MV-4-11 (cell line): ENCODE measurements around the gene PGM1.

Experiments
- DNase-seq: peaks from one replicate; lab custom pipeline; 2025; lab: John Stamatoyannopoulos, UW

PGM1 gene

GRCh38 chr1:63633281-63633680 is 40.1 kb downstream of the PGM1 start:
- DNase-seq: no peak

GRCh38 chr1:63634471-63634870 is 41.3 kb downstream of the PGM1 start:
- DNase-seq: no peak

- DNase-seq: no peak
Observed at GRCh38 chr1:63635681-63636080, 42.5 kb downstream of the PGM1 start.

DNA sequence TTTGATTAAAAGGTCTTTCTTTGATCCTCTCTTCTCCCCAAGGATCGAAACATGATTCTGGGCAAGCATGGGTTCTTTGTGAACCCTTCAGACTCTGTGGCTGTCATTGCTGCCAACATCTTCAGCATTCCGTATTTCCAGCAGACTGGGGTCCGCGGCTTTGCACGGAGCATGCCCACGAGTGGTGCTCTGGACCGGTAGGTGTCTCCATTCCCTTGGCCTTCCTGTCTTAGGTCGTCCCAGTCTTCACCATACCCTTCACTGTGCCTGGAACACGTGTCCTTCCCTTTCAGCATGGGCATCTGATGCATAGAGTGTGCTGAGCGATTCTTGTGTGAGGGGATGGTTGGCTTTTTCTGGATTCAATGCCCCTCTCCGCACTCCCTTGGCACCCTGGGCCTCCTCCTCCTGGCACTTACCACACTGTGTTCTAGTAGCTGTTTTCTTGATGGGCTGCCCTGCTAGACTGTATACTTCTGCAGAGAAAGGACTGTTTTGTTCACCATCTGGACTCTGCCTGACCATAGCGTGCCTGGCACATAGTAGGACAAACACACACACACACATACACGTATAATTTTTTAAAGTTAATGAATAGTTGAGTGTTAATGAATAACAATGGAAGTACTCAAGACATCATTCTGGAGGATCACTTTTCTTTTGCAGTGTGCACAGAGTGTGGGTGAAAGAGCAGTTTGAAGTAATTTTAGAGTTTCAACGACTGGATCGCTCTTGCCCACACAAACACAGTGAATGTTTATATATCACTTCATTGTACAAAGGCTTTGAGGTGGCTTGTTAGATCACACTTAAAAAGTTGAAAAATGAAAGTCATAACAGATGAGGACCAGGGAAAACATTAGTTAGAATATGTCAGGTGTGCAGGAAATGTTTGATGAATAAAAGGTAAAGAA is 43.2 kb downstream of the PGM1 start:
- no peak for DNase-seq

DNA sequence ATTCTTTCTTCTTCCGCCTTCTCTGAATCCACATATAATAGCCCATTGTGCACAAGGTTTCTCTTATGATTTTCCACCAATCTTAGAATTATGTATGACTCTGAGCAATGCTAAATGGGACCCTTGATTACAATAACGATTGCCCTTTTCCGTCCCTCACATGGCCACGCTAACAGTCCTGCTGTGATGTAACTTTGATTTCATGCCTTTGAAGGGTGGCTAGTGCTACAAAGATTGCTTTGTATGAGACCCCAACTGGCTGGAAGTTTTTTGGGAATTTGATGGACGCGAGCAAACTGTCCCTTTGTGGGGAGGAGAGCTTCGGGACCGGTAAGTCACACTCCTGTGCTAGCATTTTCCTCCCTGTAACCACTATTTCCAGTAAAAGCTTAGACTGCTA is 45.3 kb downstream of the PGM1 start:
- no peak for DNase-seq

GRCh38 chr1:63638875-63639274 is 45.7 kb downstream of the PGM1 start:
- DNase-seq: no peak

DNA sequence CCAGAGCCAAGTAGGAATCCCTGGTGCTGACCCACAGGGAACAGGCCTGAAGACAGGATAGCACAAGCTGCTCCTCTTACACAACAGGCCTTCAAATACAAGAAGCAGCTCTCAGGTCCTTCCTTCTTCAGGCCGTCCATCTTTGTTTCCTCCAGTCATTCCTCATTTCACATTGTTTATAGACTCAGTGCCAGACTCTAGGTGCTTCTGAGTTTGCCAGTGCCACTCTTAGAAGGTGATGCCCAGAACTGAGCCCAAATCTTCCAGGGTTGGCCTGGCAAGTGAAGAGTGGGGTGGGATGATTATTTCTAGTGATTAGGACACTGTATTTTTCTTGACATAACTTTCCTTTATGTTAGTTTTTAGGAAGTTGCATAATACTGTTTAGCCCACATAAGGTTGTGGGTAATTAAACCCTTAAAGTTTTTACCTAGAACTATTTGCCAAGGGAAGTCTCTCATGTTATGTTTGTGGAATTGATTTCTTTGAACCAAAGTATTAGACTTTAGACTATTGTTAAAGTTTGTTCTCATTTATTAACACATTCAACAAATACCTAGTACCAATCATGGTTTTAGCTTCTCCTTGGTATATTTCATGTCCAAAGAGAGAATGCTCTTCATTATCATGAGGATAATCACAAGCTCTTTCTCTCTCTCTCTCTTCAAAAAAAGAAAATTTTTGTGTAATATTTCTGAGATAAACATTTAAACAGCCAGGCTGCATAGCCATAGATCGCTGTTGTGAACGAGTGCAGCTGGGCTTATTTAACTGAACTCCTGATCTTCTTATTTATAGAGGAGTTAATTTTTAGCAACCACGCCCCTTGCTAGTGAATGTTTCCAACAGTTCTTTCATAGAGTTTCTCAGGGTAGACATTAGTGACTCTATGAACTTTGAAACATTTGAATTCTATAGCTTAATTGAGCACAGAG is 47.7 kb downstream of the PGM1 start:
- peak; percentile 52 for DNase-seq

DNA sequence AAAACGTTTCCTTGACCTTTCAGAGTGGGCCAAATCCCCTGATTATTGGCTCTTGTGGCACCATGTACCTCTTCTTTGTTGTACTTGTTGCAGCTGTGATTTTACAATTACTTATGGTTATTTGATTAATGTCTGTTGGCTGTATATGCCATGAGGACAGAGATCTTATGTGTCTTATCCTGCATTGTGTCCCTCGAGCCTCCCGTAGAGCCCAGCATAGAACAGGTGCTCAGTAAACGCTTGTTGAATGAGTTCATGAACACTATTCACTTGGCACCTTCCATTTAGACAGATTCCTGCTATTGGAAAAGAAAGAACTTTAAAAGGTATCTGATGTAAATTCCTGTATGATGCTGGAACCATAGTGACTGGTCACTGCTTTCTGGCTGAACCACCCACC is 48.4 kb downstream of the PGM1 start:
- no peak for DNase-seq

GRCh38 chr1:63642901-63643300 is 49.7 kb downstream of the PGM1 start:
- no peak for DNase-seq

DNA sequence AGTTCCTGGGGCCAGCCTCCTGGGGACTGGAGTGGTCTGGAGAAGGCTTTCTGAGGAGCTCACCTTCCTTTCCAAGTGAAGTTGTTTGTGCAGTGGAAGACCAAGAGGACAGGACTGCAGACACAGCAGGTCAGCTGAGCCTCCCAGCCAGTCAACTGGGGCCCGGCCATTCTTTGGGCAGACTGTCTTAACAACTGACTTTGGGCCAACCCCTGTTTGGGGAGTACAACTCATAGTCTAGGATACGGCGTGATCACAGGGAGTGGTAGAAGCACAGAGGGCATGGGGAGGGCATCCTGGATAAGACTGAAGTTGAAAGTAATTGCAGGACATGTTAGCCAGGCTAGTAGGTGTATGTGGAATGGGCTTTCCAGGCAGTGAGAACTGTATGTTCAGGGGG is 50.3 kb downstream of the PGM1 start:
- no peak for DNase-seq

DNA sequence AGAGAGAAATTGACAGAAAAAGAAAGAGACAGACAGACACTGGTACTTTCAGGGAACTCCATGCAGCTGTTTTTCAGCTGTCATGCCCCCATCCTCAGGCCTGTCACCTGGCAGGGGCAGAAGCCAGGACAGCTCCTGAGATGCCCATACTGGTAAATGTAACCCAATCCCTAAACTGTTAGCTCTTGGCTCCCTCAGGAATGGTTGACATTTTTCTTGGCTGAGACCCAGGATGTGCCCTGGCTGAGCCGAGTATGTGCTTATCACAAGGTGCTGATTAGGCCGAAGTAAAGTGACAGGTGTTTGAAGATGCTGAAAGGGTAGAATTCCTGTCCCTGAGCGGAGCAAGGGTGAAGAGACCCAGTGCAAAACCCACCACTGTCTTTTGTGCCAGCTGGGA is 50.7 kb downstream of the PGM1 start:
- DNase-seq: no peak

GRCh38 chr1:63645317-63645716 is 52.1 kb downstream of the PGM1 start:
- no peak for DNase-seq

- DNase-seq: no peak
Observed at GRCh38 chr1:63648689-63649088, 55.5 kb downstream of the PGM1 start.

DNA sequence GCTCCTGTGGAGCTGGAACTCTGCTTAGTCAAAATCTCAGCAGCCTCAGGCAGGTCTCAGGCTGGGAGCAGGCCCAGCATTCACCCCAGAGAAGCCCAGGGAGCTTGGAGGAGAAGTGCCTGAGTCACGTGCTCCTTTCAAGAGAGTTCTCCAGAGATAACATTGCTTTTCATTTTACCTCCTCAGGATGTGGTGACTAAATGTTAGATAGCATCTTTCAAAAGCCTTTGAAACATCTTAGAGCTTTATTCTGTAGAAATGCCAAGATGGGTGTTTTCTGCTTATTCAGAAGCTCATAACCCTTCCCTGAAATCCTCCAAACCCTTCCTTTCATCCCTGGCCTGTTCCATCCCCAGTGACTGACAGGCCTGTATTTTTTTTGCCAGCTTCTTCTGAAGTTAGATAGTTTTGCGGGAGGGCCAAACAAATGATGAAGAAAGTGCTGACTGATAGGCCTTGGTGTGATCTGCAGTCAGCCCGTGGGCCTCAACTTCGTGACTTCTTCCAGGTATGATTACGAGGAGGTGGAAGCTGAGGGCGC is 58.0 kb downstream of the PGM1 start:
- no peak for DNase-seq

DNA sequence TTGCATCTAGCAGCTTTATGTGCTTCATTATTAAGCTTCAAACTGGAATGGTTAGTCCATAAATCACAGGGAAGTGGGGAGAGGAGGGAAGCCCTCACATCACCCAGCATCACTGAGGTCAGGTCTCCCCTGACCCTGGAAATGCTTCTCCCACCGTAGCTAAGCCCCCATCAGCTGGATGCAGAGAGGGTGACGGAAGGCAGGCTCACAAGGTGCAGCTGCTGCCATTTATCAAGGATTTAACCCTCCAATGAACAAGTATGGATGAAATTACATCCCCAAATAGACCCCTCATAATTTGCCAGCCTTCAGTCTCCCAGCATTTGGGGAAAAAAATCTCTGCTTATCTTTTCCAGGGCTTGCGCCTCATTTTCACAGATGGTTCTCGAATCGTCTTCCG is 60.8 kb downstream of the PGM1 start:
- no peak for DNase-seq

GRCh38 chr1:63659448-63659847 is 66.2 kb downstream of the PGM1 start:
- no peak for DNase-seq

DNA sequence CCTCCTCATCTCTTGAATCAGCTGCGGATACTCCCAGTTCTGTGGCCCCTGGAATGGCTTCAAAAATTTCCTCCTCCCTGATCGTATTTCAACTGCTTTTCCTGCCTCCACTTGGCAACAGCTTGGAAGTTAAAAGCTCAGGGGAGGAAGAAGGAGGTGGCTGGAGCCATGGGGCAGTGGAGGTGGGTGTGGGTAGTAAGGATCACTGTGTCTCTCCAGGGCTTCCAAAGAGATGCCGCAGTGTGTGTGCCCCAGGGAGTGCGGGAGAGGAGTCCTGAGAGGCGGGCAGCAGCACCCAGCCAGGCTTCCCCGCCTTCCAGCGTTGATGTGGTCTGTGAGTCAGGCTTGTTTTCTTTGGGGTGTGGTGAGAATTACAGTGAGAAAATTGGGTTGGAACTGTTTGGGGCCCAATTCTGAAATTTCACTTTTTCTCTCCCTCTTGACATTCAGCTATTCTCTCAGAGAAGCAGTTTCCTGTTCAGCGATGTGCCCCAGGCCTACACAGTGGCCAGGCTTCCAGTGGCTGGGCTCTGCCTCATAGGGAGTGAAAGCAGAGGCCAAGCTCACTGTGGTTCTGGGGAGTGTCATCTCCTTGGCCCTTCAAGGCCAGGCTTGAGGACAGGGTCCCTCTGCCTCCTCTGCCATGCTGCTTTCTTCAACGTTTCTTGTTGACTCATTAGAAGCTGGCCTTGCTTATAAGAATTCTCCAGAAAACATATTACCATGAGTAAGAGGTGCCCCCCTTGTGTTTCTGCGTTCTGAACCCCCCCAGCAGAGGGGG is 69.0 kb downstream of the PGM1 start:
- no peak for DNase-seq

GRCh38 chr1:63662841-63663240 is 69.6 kb downstream of the PGM1 start:
- DNase-seq: no peak

GRCh38 chr1:63663301-63663700 is 70.1 kb downstream of the PGM1 start:
- no peak for DNase-seq

DNA sequence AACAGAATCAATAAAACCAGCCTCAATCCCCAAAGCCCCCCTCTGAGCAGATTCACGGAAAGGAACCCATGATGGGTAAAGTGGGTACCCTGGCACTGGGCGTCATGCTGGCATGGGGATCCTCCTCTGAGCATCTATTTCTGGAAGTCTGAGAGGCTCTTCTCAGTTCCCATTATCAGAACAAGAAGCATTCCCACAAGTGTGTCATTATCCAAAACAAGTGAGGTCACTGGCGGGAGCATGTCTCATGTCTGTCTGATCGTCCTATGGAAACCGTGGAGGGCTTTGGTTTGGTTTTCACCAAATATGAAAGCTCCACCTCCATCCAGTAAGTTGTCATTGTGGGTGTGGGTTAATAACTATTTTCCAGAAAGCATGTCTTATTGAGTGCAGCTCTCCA is 70.7 kb downstream of the PGM1 start:
- no peak for DNase-seq

DNA sequence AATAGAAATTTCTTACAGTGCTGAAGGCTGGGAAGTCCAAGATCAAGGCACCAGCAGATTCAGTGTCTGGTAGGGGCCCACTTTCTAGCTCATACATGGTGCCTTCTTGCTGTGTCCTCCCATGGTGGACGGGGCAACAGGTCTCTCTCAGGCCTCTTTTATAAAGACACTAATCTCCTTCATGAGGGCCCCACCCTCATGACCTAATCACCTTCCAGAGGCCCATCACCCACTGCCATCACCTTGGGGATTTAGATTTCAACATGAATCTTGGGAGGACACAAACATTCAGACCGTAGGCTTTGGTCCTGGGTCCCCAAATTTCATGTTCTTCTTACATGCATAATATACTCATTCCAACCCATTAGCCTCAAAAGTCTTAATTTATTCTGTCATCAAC is 71.5 kb downstream of the PGM1 start:
- DNase-seq: no peak

DNA sequence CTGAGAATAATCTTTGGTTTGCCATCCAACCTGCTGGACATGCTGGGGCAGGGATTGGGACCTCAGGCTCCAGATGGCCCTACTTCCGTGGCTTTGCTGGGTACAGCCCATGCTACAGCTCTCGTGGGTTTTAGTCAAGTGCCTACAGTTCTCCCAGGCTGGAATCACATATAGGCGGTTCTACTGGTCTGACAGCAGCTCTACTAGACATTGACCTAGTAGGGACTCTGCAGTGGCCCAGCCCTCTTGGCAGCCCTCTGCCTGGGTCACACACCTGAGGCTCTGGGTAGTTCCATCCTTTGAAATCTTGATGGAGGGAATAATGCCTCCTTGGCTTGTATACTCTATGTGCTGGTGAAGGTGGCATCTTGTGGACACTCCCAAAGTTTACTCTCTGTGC is 72.2 kb downstream of the PGM1 start:
- no peak for DNase-seq
